Measurements from ENCODE around the gene LIM2. TPM values are rescaled to one million over a fixed set of nuclear protein-coding genes. Genes with fewer than 3 reads are reported as not detected.
"Not testable (repeated sequence)": the region's sequence is repeated elsewhere in the genome, so short reads cannot be mapped to it uniquely, and the experiment has no call there.

LIM2 gene
- total RNA-seq, 1 donor from 2014 or later, result not detected

DNA sequence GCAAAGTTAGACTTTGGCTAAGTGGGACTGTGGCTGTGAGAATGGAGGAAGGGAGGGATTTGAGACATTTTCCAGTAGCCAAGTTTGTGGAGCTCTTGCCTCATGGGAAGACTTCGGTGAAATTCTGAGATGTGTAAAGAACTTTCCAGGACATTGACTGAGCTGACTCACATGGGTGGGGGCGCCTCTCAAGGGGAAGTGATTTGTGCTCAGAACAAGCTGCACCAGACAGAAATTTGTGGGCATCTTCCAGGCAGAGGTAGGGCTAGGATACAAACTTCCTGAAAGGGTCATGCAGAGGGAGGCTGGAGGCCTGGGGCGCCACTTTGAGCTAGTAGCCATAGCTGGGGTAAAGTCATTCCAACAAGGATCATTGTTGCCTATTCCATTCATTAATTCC, 39.4 kb upstream of the LIM2 start:
- ATAC-seq, result peak; percentile 78
- no peaks in the 10 kb centered on the region for H3K36me3 ChIP-seq
- H3K27me3 ChIP-seq, result no peaks in the 10 kb centered on the region
- no peaks in the 10 kb centered on the region for H3K9me3 ChIP-seq
- no peaks in the 10 kb centered on the region for H3K4me1 ChIP-seq
- no peak overlapping the region for H3K27ac ChIP-seq
- TF ChIP-seq, protein P1, sequence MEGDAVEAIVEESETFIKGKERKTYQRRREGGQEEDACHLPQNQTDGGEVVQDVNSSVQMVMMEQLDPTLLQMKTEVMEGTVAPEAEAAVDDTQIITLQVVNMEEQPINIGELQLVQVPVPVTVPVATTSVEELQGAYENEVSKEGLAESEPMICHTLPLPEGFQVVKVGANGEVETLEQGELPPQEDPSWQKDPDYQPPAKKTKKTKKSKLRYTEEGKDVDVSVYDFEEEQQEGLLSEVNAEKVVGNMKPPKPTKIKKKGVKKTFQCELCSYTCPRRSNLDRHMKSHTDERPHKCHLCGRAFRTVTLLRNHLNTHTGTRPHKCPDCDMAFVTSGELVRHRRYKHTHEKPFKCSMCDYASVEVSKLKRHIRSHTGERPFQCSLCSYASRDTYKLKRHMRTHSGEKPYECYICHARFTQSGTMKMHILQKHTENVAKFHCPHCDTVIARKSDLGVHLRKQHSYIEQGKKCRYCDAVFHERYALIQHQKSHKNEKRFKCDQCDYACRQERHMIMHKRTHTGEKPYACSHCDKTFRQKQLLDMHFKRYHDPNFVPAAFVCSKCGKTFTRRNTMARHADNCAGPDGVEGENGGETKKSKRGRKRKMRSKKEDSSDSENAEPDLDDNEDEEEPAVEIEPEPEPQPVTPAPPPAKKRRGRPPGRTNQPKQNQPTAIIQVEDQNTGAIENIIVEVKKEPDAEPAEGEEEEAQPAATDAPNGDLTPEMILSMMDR (IDR thresholded peaks at IDR 0.05), result no peak
- intact Hi-C loops (cut with DNase I), result no loop called here
- DNase-seq, result no peak
- H3K4me3 ChIP-seq, result no peak overlapping the region

DNA sequence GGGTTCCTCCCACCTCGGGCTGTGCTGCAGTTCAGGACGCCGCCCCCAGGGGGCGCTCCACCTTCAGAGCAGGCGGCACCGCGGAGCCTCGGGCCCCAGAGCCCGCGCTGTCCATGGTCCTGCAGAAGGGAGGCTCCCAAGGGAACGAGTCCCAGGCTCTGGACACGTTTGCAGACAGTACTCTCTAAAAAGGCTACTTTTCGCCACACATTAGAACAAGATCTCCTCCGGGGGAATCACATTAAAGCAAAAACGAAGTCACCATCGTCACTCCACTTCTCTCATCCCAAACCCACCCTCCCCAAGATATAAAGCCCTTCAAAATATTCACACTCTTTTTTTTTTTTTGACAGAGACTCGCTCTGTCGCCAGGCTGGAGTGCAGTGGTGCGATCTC, 34.3 kb upstream of the LIM2 start:
- peak; percentile 96 for ATAC-seq

DNA sequence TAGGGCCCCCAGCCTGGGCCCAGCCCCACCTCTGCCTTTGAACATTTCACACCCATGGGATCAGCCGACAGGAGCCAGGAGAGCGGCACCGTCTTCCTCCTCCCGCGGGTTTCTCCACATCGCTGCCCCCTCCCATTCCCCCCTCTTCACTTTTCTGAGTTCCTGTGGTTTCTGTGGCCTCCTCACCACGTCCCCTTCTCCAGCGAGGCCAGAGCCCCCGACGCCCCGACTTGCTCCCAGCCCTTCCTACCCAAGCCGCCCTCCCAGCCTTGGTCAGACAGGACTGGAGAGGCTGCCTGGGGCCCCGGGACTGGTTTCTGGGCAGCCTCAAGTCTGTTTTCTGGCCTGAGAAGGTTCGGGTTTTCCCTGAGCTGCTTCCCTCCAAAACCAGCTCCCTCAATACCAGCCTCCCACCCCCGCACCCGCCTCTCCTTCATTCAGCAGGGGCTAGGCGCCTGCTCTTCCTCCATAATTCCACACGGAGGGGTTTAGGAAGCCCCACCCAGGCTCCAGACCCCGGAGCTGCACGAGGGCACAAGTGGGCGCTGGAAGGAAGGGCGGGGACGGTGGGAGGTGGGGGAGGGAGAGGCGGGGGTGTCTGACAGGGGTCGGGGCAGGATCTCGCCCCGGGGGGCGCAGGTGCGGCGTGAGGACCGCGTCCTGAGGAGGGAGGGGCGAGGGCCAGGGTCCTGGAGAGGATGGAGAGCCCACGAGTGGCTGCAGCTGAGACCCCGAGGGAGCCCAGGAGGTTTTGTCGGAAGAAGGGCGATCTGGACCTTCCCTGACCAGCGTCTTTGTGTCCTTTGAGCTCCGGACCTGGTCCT, 33.7 kb upstream of the LIM2 start:
- no peak overlapping the region for H3K27ac ChIP-seq
- no peaks in the 10 kb centered on the region for H3K36me3 ChIP-seq
- H3K4me3 ChIP-seq, result no peak overlapping the region
- H3K4me1 ChIP-seq, result no peaks in the 10 kb centered on the region
- no peak for DNase-seq
- ATAC-seq, result no peak
- H3K27me3 ChIP-seq, result peaks cover 14% of the 10 kb centered on the region
- TF ChIP-seq, protein P1 (IDR thresholded peaks at IDR 0.05), result no peak
- intact Hi-C loops (cut with DNase I), result no loop called here
- no peaks in the 10 kb centered on the region for H3K9me3 ChIP-seq

More for the DNA sequence above, 34.3 kb upstream of the LIM2 start:
- H3K9me3 ChIP-seq, result no peaks in the 10 kb centered on the region
- TF ChIP-seq, protein P1 (IDR thresholded peaks at IDR 0.05), result peak; percentile 95
- H3K4me1 ChIP-seq, result no peaks in the 10 kb centered on the region
- H3K4me3 ChIP-seq, result no peak overlapping the region
- H3K27ac ChIP-seq, result no peak overlapping the region
- peak; percentile 94 for DNase-seq
- H3K36me3 ChIP-seq, result no peaks in the 10 kb centered on the region
- peaks cover 14% of the 10 kb centered on the region for H3K27me3 ChIP-seq
- intact Hi-C loops (cut with DNase I), result no loop called here

DNA sequence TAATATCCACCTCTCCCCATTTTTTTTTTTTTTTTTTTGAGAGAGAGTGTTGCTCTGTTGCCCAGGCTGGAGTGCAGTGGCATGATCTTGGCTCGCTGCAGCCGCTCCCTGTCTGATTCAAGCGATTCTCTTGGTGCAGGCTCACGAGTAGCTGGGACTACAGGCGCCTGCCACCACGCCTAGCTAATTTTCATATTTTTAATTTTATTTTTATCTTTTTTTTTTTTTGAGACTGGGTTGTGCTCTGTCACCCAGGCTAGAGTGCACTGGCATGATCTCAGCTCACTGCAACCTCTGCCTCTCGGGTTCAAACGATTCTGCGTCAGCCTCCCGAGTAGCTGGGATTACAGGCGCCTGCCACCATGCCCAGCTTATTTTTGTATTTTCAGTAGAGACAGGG, 32.7 kb upstream of the LIM2 start:
- peaks cover 14% of the 10 kb centered on the region for H3K27me3 ChIP-seq
- intact Hi-C loops (cut with DNase I); ATAC-seq; H3K4me1 ChIP-seq; H3K9me3 ChIP-seq; H3K36me3 ChIP-seq; DNase-seq; H3K27ac ChIP-seq; H3K4me3 ChIP-seq: not testable (repeated sequence)

DNA sequence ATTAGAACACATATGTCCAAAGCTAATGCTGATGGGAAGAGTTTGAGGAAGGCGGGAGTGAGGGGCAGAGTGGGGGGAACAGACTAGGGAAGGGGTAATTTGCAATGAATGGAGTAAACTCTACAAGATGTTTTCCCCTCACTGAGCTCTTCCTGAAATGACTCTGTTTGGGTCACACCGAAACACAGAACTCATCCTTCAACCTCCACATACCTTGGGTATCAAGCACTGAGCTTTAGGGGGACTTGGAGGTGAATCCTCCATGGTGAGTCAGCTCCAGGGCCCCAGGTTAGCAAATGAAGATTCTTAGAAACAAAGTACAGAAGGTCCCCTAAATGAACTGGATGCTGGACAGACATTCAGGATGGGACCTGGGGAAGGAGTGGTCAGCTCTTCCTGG, 30.9 kb upstream of the LIM2 start:
- Histone ChIP-seq H3K27me3 (peaks cover 14% of the 10 kb centered on the region), H3K27ac (no peak overlapping the region), H3K4me1 (no peaks in the 10 kb centered on the region), H3K4me3 (no peak overlapping the region), H3K36me3 (no peaks in the 10 kb centered on the region), H3K9me3 (no peaks in the 10 kb centered on the region)
- TF ChIP-seq, protein P1 (IDR thresholded peaks at IDR 0.05), result no peak
- ATAC-seq (no peak), DNase-seq (no peak)
- intact Hi-C loops (cut with DNase I), result no loop called here

DNA sequence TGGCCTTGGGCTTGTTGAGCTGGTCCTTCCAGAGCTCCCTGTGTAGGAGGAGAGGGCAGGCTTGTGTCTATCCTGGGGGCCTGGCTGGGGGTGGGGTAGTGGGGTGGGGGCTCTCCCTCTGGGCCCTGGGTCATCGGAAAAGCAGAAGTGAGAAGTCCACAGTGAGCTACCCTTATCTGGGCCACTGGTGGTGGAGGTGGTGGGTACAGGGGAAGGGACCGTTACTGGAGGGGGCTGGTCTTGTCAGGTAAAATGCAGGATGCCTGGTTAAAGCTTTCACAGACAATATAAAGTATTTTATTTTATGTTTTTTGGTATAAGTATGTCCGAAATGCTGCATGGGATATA, 30.0 kb upstream of the LIM2 start:
- intact Hi-C loops (cut with DNase I), result no loop called here
- ATAC-seq (peak; percentile 4), DNase-seq (no peak)
- TF ChIP-seq, protein P1 (IDR thresholded peaks at IDR 0.05), result no peak
- Histone ChIP-seq H3K27me3 (peaks cover 14% of the 10 kb centered on the region), H3K27ac (no peak overlapping the region), H3K9me3 (no peaks in the 10 kb centered on the region), H3K4me1 (no peaks in the 10 kb centered on the region), H3K36me3 (no peaks in the 10 kb centered on the region), H3K4me3 (no peak overlapping the region)
